ENCODE results near the gene MACROD2. TPM values are rescaled to one million over a fixed set of nuclear protein-coding genes. Genes with fewer than 3 reads are reported as not detected.

The MACROD2 gene
- polyA plus RNA-seq, 1 experiment = 0.47 TPM

DNA sequence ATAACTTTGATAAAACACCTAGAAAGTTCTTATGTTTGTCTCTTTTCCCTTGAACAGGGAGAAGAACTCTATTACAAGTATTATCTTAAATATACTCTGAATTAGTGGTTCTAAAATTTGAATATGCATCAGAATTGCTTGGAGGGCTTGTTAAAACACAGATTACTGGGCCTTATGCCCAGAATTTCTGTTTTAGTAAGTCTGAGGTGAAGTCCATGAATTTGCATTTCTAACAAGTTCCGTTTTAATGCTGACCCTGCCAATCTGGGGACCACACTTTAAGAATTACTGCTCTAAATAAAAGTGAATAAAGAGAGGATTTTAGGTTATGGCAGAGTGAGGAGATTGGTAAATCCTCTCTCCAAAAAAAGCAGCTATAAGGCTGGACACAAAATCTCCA lies 510.2 kb downstream of the MACROD2 start:
- no peak for TF ChIP-seq CTCF (IDR thresholded peaks at IDR 0.05; ENCODE audit: insufficient read depth, low read depth, low read length)
- ChIA-PET POLR2A (no interaction called here), CTCF (no interaction called here)
- Histone ChIP-seq H3K4me3 (ENCODE audit: low read depth, low read length) (no peak overlapping the region), H3K36me3 (ENCODE audit: control insufficient read depth, insufficient read depth, low read length) (no peaks in the 10 kb centered on the region), H3K27me3 (ENCODE audit: control insufficient read depth, insufficient read depth, low read length) (no peaks in the 10 kb centered on the region)
- DNase-seq (ENCODE audit: low read depth) = no peak

DNA sequence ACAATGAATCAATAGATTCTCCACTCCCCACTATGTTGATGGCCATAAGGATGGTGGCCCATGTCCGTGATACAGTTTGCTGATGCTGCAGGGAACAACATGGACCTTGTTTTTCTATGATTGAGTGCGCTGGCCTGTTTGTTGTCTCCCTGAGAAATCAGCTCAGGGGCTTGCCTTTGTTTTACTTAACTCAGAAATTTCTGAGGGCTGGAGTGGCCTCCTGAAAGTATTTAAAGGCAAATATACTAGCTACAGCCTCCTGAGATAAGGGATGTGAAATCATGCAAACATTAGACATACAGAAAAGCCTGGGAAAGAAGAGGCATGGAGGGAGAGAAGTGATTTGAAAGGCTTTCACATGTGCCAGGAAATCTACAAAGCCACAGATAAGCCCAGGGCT lies 512.4 kb downstream of the MACROD2 start:
- H3K27me3 ChIP-seq (ENCODE audit: control insufficient read depth, insufficient read depth, low read length) = no peaks in the 10 kb centered on the region
- no peak for TF ChIP-seq CTCF (IDR thresholded peaks at IDR 0.05; ENCODE audit: insufficient read depth, low read depth, low read length)
- POLR2A ChIA-PET = no interaction called here
- H3K4me3 ChIP-seq (ENCODE audit: low read depth, low read length) = no peak overlapping the region
- CTCF ChIA-PET = no interaction called here
- no peaks in the 10 kb centered on the region for H3K36me3 ChIP-seq (ENCODE audit: control insufficient read depth, insufficient read depth, low read length)
- no peak for DNase-seq (ENCODE audit: low read depth)

DNA sequence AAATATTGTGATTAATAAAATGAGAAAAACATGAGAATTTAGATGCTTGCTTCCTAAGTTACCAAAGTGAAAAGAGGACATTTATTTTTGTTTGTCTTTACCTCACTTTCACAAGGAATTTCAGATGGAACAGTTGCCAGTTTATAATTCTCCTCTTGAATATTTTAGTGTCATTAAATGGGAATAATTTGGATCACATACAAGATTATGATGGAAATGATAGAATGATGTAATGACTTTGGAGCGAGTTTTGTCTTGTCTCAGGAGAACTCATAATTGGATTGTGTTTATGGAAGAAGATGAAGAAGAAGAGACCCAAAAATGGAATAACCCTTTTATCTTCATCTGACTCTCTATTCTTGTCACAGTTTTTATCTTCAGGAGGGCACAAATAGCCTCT lies 515.0 kb downstream of the MACROD2 start:
- no peak for DNase-seq (ENCODE audit: low read depth)
- Histone ChIP-seq H3K4me3 (ENCODE audit: low read depth, low read length) (no peak overlapping the region), H3K36me3 (ENCODE audit: control insufficient read depth, insufficient read depth, low read length) (no peaks in the 10 kb centered on the region), H3K27me3 (ENCODE audit: control insufficient read depth, insufficient read depth, low read length) (no peaks in the 10 kb centered on the region)
- ChIA-PET POLR2A (no interaction called here), CTCF (no interaction called here)
- no peak for TF ChIP-seq CTCF (IDR thresholded peaks at IDR 0.05; ENCODE audit: insufficient read depth, low read depth, low read length)

DNA sequence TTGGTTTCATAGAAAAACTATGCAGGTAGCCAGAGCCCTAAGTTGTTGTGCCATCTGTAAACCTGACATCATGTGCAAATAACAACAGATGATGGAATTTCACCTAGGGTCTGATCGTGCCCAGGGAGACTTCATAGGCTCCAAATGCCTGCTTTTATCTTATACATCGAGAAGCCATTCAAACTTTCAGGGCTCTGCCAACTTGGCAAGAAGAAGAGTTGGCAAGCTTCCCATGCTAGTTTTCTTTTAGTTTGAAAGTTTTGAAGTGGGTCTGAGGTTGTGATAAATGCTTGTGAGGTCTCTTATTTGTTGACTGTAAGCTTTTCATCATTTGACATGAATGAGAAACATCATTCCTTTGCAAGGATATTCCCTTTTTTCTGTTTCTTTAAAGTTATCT lies 517.5 kb downstream of the MACROD2 start:
- no peak for TF ChIP-seq CTCF (IDR thresholded peaks at IDR 0.05; ENCODE audit: insufficient read depth, low read depth, low read length)
- H3K4me3 ChIP-seq (ENCODE audit: low read depth, low read length) = no peak overlapping the region
- H3K36me3 ChIP-seq (ENCODE audit: control insufficient read depth, insufficient read depth, low read length) = no peaks in the 10 kb centered on the region
- CTCF ChIA-PET = interaction anchor here (0.6 kb wide), 1 partner anchor 21 kb away, joined by 3 read pairs; no protein-coding TSS in a partner anchor
- DNase-seq (ENCODE audit: low read depth) = no peak
- H3K27me3 ChIP-seq (ENCODE audit: control insufficient read depth, insufficient read depth, low read length) = no peaks in the 10 kb centered on the region
- POLR2A ChIA-PET = no interaction called here

DNA sequence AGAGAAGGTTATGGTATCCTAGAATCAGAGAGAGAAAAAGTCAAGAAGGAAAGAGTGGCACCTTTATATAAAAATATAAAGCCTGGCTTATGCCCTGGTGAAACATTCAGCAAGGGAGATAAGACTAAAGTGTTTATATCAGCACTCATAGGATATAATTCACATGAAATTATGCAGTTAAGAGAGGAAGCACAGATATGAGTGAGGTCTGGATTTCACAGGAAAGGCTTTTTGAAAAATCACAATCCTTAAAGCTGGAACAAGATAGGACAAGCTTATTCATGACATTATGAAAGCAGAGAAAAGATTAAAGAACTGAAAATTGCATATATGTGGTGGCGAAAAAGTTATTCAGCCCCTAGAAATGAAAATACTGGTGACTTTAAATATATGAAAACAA lies 523.3 kb downstream of the MACROD2 start:
- Histone ChIP-seq H3K36me3 (ENCODE audit: control insufficient read depth, insufficient read depth, low read length) (no peaks in the 10 kb centered on the region), H3K4me3 (ENCODE audit: low read depth, low read length) (no peak overlapping the region), H3K27me3 (ENCODE audit: control insufficient read depth, insufficient read depth, low read length) (no peaks in the 10 kb centered on the region)
- CTCF ChIA-PET = interaction anchor here (2.6 kb wide), 1 partner anchor 11 kb away, joined by 7 read pairs; no protein-coding TSS in a partner anchor
- no peak for DNase-seq (ENCODE audit: low read depth)
- TF ChIP-seq CTCF (IDR thresholded peaks at IDR 0.05; ENCODE audit: insufficient read depth, low read depth, low read length) = no peak
- POLR2A ChIA-PET = no interaction called here

All from BJ (cell line).